GM18873 (cell line): ENCODE results near the gene FAM78A.

Source experiments
- ATAC-seq: cut with Tn5 transposase; IDR thresholded peaks from one replicate; pipeline ENCODE4 v1.9.1; 2021; ENCODE audit warnings: mild to moderate bottlenecking, moderate library complexity, moderate number of reproducible peaks; ENCODE audit not compliant: unreplicated experiment, low FRiP score

Gene FAM78A, protein sequence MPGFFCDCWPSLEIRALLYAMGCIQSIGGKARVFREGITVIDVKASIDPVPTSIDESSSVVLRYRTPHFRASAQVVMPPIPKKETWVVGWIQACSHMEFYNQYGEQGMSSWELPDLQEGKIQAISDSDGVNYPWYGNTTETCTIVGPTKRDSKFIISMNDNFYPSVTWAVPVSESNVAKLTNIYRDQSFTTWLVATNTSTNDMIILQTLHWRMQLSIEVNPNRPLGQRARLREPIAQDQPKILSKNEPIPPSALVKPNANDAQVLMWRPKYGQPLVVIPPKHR

DNA sequence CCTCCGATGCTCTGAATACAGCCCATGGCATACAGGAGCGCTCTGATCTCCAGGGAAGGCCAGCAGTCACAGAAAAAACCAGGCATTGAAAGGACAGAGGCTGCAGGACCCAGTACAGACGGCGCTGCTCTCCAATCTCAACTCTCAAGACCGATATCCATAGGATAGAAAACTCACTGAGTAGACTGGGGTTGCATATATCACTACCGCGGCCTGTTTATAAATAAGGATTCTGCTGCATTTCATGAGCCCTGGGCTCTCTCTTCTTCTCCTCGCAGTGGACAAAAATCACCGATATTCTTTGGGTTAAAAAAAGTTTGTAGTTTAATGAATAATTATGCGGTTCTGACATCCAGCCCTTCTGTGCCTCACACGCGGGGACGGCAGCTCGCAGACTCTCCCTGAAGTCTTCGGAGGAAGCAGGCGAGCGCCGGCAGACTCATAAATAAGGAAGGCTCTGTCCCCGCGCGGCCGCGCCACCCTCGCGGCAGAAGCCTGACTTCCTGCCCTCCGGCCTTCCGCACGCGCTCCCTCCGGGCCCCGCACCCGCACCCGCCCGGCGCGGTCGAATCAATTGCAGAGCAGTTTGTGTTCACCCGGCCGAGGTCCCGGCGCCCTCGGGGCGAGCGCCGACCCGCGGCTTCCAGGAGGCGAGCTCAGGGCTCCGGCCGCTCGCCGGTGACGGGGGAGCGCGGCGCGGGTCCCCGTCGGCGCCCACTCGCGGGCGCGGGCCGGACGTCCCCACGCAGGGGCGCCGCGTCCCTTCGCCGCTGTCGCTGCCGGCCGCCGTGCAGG, at the start of gene FAM78A:
TSS of gene FAM78A (minus strand) at position 417 of the 795 bp plus-strand sequence. CDS start at position 86, 331 bp downstream.
- no peak for ATAC-seq

DNA sequence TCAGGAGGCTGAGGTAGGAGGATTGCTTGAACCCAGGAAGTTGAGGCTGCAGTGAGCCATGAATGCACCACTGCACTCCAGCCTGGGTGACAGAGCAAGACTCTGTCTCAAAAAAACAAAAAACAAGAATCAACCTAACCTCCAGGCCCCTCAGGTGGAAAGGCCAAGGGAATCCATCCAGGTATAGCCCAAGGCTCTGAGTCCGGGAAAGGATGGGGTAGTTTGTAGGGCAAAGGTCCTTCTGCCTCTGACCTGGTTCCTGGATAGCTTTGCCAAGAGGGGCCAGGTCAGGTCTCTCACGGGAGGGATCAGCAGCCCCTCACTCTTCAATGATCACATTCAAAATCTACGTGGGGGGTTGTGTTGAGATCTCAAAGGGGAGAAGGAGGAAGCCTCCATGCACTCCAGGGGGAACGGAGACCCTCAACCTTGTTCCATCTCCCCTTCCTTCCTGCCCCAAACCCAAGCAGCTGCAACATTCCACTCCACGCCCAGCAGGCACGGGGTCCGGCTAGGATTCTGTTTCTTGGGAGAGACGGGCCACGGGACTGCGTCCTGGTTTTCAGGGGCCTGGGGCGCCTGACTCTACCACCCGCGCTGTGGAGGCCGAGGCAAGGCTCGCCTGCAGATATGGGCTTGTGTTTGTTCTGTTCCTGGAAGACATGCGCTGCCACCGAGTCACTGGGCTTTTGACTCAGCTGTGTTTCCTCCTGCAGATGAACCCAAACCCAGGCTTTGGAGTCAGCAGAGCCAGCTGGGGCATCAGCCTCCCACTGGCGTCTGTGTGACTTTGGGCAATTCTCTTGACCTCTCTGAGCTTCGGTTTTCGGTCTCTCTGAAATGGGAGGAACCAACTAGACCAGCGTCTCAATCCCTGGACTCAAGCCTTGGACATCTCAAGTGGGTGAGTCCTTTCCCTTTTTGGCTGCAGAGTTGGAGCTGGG, 48.7 kb upstream of the FAM78A start:
- ATAC-seq, result no peak

DNA sequence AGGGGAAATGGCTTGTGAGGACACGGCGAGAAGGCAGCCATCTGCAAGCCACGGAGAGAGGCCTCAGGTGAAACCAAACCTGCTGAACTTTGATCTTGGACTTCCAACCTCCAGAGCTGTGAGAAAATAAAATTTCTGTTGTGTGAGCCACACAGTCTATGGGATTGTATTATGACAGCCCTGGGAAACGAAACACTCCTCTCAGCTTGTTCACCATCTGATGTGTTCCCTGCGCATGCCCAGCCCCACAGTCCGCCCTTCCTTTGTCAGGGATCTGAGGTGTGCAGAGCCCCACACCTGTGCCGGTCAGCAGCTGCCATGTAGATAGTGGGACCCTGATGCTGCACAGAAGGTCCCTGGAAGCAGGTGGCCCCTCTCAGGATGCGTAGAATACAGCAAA, 47.3 kb upstream of the FAM78A start:
- no peak for ATAC-seq

DNA sequence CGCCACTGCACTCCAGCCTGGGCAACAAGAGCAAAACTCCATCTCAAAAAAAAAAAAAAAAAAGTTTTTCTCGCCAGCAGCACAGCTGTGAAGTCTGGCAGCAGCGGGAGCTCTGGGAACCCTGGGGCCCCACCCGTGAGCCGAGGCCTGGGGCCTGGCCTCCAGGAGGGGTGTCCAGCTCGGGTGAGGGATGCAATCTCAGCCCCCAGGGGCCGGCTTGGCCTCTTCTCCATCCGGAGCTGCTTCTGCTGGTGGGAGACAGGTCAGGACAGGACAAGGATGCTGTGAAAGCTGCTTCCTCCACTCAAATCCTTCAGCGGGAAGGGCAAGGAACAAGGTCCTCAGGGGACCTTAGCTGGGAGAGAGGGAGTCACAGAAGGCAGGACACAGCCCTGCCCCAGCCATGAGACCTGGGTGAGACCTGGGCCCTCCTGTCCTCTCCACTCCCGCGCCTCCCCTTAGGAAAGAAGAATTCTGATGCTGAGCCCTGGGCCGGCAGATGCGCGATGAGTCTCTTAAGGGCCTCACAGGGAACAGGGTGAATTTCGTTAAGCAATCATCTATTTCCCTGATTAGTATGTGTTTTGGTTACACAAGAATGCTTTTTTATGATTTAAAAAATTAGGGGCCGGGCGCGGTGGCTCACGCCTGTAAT, 43.8 kb upstream of the FAM78A start:
- no peak for ATAC-seq

DNA sequence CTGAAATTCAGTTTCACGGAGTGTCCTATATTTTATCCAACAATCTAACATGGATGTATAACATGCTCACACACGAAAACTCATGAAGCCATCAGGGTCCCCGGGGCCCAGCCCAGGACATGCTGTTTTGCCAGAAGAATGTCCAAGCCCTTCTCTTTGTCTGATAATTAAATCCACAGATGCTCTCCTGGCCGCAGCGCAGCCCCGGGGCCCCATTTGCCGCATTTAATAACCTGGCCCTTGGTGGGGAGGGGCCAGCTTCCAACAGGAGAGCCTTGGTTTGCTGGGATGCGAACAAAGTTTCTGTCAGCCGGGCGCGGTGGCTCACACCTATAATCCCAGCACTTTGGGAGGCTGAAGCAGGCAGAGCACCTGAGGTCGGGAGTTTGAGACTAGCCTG, 43.2 kb upstream of the FAM78A start:
- ATAC-seq, result no peak

DNA sequence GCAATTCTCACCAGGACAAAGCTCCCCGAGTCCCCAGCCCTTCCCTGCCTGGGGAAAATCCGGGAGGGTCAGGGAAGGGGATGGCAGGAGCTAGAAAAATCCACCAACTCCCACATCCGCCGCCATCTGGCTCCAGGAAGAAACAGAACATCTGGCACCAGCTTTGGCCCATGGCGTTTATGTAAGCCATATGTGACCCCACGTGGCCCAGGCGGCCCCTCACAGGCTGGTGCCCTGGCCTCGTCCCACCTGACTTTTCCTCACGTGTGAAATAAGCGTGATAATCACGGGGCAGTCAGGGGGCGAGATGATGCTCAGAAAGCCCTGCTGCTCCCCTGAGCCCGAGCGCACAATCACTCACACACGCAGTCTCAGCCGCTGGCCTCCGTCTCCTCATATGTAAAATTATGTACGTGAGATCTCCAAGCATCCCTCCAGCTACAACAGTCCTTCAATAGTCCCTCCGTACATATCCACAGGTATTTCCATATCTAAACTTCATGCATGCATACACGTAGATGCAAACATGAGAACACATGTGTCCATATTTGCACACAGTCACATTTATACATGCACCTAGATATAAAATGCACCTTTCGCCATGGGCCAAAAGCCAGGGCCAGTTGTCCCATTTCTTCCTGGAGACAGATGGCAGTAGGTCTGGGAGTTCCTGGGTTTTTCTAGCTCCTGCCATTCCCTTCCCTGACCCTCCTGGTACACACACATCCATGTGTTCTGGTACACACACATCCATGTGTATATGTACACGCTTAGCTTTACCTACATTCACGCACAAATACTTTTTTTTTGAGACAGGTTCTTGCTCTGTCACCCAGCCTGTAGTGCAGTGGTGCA, 42.1 kb upstream of the FAM78A start:
- ATAC-seq, result no peak

DNA sequence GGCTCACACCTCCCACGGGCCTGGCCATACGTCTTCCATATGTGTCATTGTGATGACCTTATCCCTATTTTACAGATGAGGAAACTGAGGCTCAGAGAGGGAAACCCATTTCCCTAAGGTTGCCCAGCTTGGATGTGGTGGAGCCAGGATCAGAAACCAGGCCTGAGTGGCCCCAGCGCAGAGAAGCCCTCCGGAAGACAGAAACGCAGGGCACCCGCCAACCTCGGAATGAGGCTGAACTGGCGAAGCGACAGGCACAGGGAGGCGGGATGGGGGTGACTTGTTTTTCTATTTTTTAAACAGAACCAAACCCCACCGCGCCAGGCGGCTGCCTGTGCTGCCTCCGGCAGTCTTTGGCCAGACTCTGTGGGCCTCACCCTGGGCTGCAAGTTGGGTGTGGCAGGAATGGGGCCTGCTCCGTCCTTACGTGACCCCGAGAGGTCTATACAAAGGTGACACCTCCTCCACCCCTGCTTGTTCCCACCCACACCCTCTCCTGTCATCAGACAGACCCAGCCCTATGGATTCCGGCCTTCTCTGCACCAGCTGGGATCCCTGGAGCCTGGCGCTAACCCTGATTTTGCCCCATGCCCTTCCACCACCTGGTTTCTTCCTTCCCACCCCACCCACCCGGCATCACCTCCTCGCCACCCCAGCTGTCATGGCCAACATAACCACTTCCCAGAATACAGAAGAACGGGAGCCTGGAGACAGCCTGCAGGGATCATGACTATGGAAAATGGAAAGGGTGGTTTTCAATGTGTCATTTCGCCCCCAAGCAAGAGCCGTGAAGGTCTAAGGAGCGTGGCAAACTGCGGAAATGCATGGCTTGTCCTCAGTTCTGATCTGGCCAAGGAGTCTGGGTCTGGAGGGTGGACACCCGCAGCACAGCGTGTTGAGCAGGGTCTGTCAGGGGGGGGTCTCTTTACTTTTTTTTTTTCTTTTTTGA, 36.8 kb upstream of the FAM78A start:
- ATAC-seq, result no peak

DNA sequence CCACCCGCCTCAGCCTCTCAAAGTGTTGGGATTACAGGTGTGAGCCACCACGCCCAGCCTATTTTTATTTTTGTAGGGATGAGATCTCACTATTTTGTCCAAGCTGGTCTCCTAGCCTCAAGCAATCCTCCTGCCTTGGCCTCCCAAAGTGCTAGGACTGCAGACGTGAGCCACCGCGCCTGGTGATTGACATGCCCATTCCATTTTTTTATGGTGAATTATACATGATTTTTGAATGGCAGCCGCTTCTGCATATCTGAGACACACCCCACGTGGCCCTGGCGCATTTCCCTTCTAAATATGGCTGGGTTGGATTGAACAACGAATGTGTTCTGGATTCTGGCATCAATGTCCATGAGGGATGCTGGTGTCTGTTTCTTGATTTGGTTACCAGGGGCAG, 35.9 kb upstream of the FAM78A start:
- no peak for ATAC-seq

DNA sequence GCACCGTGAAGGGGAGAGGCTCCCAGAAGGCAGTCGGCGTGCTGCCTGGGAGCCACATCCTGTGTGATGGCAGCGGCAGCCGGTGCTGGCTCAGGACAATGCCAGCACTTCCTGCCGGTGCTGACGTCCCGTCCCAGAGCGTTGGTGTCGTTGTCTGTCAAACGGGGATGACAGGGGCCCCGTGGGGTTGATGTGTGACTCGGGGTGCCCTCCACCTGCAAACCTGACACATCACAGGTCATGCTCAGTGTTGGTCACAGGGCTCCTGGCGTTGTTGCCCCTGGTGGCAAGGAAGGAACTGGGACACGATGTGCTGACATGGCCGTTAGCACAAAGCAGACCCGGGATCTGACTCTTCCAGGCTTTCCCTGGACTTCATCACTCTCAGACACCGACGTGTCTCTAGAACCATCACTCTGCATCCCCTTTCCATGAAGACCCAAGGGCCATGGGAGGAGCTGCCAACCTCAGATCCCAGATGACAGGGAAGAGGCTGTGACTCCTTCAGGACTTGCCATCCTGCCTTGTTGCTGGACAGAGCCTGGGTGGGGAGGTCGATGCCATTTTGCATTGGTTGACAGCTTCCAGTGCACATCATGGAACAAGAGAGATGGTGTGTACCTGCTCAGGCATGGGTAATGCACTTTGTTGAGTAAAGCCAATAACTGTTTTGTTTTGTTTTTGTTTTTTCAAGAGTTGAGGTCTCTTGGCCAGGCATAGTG, 34.7 kb upstream of the FAM78A start:
- ATAC-seq, result no peak

DNA sequence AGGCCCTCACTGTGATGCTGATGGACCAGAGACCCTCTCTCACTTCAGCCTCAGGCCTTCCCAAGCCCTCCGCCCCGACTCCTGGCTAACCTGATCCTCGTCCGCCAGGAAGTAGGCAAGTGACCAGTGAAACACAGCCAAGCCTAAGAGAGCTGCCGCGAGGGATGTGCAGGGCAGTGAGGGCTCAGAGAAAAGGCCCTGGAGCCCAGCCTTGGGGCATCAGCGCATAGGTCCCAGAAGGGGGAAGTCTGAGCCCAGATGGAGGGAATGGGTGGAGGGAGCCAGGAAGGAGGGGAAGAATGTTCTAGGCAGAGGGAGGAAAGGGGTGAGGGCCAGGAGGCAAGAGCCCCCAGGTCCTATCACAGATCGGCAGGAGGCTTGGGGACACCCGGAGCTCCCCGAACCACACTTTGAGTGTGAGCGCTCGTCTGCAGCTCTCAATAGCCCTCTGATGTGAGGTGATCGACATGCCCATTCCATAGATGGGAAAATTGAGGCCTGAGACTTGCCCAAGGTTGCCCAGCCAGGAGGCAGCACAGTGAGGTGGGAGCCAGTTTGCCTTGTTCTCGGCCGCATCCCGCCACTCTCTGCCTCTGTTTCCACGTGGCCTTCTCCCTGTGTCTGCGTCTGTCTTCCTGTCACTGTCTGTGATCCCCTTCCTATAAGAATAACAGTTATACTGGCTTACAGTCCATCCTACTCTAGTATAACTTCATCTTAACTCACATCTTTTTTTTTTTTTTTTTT, 33.4 kb upstream of the FAM78A start:
- ATAC-seq, result no peak

DNA sequence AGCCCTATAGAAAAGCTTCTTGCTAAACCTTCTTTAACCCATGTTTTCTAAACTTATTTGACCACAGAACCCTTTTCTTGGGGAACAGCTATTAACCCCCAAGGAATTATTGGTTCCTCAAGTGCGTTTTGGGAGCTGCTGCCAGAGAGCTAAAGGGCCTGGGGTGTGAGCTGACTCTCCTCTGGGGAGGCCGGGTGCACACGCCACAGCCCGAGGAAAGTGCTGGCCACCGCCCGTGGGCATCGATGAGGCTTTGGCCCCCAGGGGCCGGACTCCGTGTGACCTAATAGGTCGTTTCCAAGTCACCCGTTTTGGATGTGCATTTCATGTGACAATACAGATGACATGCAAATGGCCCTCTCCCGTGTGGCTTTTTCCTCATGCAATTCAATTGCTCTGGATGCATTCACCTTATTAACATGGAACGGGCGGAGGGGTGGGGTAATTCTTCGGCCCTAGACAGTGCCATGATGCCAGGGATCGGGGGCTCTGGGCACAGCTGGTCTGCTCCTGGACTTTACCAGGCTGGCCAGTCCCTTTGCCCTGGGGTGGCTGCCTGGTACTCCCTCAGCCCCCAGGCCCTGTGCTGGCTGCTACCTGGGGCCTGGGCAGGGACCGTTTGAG, 32.7 kb upstream of the FAM78A start:
- ATAC-seq, result no peak

DNA sequence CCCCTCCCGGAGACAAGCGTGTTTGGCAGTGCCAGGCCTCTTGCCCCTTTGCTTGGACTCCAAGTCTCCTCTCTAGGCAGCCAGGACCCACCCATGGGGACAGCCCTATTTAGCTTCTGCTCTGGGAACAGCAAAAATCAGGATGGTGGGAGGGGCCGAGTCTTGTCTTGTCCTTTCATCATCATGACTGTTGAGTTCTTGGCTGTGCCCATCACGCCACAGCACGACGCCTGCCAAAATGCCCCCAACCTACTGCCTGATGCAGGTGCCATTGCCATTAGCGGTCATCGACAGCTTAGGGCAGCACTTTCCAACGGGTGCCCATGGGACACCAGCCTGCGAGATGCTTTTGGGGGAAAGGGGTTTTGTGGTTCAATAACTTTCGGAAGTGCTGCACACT, 32.1 kb upstream of the FAM78A start:
- no peak for ATAC-seq

DNA sequence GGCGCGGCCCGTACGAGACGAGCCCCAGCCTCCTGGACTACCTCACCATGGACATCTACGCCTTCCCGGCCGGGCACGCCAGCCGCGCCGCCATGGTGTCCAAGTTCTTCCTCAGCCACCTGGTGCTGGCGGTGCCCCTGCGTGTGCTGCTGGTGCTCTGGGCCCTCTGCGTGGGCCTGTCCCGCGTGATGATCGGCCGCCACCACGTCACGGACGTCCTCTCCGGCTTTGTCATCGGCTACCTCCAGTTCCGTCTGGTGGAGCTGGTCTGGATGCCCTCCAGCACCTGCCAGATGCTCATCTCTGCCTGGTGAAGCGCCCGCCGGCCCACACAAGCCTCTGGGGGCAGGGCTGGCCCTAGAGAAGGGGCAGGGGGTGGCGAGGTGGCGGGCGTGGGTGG, 31.7 kb upstream of the FAM78A start:
- ATAC-seq, result no peak

DNA sequence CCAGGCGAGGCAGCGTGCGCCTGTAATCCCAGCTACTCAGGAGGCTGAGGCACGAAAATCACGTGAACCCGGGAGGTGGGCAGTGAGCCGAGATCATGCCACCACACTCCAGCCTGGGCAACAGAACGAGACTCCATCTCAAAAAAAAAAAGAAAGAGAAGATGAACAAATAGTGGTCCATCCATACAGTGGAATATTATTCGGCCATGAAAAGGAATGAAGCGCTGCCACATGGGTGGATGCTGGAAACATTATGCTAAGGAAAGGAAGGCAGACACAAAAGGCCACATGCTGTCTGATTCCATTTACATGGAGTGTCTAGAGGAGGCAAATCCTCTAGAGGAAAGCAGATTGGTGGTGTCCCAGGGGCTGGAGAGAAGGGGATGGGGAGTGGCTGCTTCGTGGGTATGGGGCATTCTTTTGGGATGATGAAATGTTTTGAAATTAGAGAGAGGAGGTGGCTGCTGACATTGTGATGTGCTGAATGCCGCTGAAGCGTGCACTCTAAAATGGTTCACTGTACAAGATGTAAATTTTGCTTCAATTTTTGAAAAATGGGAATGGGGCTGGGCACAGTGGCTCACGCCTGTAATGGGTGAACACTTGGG, 30.2 kb upstream of the FAM78A start:
- ATAC-seq, result no peak

DNA sequence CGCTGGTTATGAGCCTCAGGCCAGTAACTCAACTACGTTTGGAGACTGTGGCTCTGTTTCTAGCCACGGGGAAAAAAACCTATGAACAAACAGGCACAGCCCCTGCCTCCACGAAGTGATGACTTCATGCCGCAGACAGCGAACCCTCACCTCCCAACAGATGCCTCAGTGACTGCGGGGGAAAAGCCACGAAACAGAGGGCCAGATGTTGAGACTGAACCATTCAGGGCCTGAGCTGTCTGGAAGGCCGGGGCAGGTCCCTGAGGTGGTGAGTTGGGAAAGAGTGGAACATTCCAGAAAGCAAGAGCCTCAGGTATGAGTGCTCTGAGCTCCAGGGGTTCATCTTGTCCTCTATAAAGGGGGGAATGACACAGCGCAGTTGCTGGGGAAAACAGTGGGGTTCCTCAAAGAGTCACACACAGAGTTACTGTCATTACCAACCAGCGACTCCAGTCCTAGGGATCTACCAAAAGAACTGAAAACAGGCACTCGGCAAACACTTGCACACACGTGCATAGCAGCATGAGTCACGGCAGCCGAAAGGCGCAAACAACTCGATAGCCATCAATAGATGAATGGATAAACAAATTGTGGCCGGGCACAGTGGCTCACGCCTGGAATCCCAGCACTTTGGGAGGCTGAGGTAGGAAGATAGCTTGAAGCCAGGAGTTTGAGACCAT, 28.5 kb upstream of the FAM78A start:
- no peak for ATAC-seq
